AG04450 (cell line): Measurements from ENCODE around the gene ZNF638. TPM values are rescaled to one million over a fixed set of nuclear protein-coding genes. Genes with fewer than 3 reads are reported as not detected.

Source experiments
- CTCF ChIA-PET: fragments of 300-600, 350-600 bp; formaldehyde crosslinking; extraction: SDS; loops from one replicate; lab custom pipeline; 2022; ENCODE audit warnings: antibody characterized with exemption, inconsistent platforms; lab: Charles Lee
- POLR2A ChIA-PET: fragments of 350-600 bp; formaldehyde crosslinking; extraction: SDS; loops from one replicate; lab custom pipeline; 2021; ENCODE audit warnings: antibody characterized with exemption, inconsistent platforms; lab: Yijun Ruan, JAX
- DNase-seq: peaks from one replicate; pipeline ENCODE4 v3.0.0-alpha.2; 2011; ENCODE audit warnings: low read depth, low spot score
- H3K27ac ChIP-seq: one replicate; pipeline ENCODE4 v1.5.1; 2012; ENCODE audit warnings: low read depth, low read length, control low read depth
- H3K27me3 ChIP-seq: one replicate; pipeline ENCODE4 v1.6.0; 2012; ENCODE audit warnings: low read length; ENCODE audit not compliant: control insufficient read depth, insufficient read depth
- H3K4me3 ChIP-seq: 2 replicates; pipeline ENCODE4 v1.5.1; 2011; ENCODE audit warnings: mild to moderate bottlenecking, low read depth, low read length, control low read depth
- H3K9me3 ChIP-seq: 2 replicates; pipeline ENCODE4 v1.5.1; 2012; ENCODE audit warnings: low read length; ENCODE audit not compliant: control insufficient read depth, insufficient read depth
- polyA plus RNA-seq: library from polyadenylated mRNA; depleted of rRNA; stranded (reverse); fragments of >200 nt; gene quantifications from 2 replicates; pipeline ENCODE4 v1.2.3, GENCODE V29; 2011
- TF ChIP-seq, protein P1 (sequence below): IDR thresholded peaks from 2 replicates; pipeline ENCODE4 v1.5.1; 2011; ENCODE audit warnings: low read depth, low read length, control low read depth, inconsistent platforms

ZNF638 gene
- polyA plus RNA-seq, 1 experiment, result 105 TPM

DNA sequence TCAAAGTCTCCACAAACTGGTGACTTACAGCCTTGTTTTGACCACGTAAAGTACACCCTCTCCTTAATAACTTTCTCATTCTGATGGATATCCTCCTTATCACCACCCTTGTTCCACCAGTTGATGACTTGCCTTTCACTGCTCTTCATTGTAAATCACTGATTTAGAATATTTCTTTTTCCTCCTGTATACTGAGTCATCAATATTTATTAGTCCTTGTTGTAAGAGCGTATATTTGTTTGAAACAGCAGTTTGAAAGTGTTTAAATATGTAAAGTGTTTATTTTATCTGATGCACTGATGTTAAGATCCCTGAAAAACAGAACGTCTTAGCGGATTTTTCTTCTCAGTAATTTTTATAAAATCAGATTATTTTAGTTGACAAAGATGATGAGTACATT is 87.6 kb downstream of the ZNF638 start:
- POLR2A ChIA-PET, result interaction anchor here (0.7 kb wide), 1 partner anchor 38 kb away, joined by 21 read pairs; no protein-coding TSS in a partner anchor
- H3K27me3 ChIP-seq, result no peaks in the 10 kb centered on the region
- DNase-seq, result no peak
- CTCF ChIA-PET, result interaction anchor here (0.9 kb wide), 1 partner anchor 91 kb away, joined by 12 read pairs; no protein-coding TSS in a partner anchor
- no peaks in the 10 kb centered on the region for H3K9me3 ChIP-seq
- no peak overlapping the region for H3K27ac ChIP-seq
- no peak overlapping the region for H3K4me3 ChIP-seq
- TF ChIP-seq, protein P1, sequence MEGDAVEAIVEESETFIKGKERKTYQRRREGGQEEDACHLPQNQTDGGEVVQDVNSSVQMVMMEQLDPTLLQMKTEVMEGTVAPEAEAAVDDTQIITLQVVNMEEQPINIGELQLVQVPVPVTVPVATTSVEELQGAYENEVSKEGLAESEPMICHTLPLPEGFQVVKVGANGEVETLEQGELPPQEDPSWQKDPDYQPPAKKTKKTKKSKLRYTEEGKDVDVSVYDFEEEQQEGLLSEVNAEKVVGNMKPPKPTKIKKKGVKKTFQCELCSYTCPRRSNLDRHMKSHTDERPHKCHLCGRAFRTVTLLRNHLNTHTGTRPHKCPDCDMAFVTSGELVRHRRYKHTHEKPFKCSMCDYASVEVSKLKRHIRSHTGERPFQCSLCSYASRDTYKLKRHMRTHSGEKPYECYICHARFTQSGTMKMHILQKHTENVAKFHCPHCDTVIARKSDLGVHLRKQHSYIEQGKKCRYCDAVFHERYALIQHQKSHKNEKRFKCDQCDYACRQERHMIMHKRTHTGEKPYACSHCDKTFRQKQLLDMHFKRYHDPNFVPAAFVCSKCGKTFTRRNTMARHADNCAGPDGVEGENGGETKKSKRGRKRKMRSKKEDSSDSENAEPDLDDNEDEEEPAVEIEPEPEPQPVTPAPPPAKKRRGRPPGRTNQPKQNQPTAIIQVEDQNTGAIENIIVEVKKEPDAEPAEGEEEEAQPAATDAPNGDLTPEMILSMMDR, result no peak

DNA sequence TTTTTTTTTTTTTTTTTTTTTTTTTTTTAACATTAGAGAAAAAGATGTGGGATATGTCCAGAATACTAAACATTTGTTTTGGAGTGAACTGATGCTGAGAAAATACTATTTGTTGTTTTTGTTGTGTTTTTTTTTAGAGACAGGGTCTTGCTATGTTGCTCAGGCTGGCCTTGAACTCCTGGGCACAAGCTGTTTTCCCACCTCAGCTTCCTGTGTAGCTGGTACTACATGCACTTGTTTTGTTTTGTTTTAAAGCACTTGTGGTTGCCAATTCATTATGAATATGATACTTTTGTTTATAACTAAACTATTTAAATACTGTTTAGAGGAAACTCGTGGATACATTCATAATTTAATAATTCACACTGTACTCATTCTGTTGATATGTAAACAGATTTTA is 88.4 kb downstream of the ZNF638 start:
- CTCF ChIA-PET, result interaction anchor here (0.9 kb wide), 1 partner anchor 90 kb away, joined by 12 read pairs; no protein-coding TSS in a partner anchor
- Histone ChIP-seq H3K4me3 (no peak overlapping the region), H3K27ac (no peak overlapping the region), H3K27me3 (no peaks in the 10 kb centered on the region), H3K9me3 (no peaks in the 10 kb centered on the region)
- POLR2A ChIA-PET, result interaction anchor here (0.7 kb wide), 1 partner anchor 39 kb away, joined by 21 read pairs; no protein-coding TSS in a partner anchor
- DNase-seq, result no peak
- TF ChIP-seq, protein P1, result no peak

DNA sequence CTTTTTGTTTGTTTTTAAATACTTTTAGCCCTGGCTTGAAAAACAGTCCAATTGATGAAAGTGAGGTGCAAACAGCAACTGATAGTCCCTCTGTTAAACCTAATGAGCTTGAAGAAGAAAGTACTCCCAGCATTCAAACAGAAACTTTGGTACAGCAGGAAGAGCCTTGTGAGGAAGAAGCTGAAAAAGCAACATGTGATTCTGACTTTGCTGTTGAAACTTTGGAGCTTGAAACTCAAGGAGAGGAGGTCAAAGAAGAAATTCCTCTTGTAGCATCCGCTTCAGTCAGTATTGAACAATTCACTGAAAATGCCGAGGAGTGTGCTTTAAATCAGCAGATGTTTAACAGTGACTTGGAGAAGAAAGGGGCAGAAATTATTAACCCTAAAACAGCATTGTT is 91.2 kb downstream of the ZNF638 start:
- Histone ChIP-seq H3K4me3 (no peak overlapping the region), H3K27ac (no peak overlapping the region), H3K9me3 (no peaks in the 10 kb centered on the region), H3K27me3 (no peaks in the 10 kb centered on the region)
- POLR2A ChIA-PET, result no interaction called here
- DNase-seq, result no peak
- CTCF ChIA-PET, result no interaction called here
- TF ChIP-seq, protein P1, result no peak

DNA sequence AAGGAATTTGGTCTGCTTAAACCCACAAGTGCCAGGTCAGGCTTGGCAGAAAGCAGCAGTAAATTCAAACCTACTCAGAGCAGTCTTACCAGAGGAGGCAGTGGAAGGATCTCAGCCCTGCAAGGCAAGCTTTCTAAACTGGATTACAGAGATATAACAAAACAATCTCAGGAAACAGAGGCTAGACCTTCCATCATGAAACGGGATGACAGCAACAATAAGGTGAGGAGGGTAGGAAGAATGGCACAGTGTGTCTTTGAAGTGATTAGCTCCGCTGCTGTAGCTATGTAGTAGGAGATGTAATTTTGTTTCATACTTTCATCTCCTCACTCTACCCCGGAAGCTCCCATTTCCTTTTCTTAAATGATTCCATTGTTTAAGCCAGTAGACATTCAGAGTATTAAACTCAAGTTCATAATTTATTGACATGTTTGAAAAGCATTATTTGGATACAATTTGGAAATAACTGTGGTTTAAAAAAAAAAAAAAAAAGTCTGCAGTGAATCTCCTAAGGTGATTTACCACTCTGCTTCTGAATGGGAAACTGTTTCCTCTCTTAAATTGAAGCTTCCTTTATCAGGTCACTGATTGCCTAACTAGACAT is 92.3 kb downstream of the ZNF638 start:
- H3K27me3 ChIP-seq, result no peaks in the 10 kb centered on the region
- POLR2A ChIA-PET, result no interaction called here

DNA sequence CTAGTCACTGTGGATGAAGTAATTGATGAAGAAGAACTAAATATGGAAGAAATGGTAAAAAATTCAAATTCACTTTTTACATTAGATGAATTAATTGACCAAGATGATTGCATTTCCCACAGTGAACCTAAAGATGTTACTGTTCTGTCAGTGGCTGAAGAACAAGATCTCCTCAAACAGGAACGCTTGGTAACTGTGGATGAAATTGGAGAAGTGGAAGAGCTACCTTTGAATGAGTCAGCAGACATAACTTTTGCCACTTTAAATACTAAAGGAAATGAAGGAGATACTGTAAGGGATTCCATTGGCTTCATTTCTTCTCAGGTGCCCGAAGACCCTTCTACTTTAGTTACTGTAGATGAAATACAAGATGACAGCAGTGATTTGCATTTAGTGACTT is 95.1 kb downstream of the ZNF638 start:
- CTCF ChIA-PET, result interaction anchor here (2.0 kb wide), 1 partner anchor 127 kb away, joined by 6 read pairs; no protein-coding TSS in a partner anchor
- TF ChIP-seq, protein P1, result no peak
- H3K9me3 ChIP-seq, result no peaks in the 10 kb centered on the region
- H3K27ac ChIP-seq, result no peak overlapping the region
- POLR2A ChIA-PET, result no interaction called here
- H3K4me3 ChIP-seq, result no peak overlapping the region
- no peaks in the 10 kb centered on the region for H3K27me3 ChIP-seq
- no peak for DNase-seq

More for the DNA sequence above, 92.3 kb downstream of the ZNF638 start:
- no peak overlapping the region for H3K27ac ChIP-seq
- H3K4me3 ChIP-seq, result no peak overlapping the region
- no peaks in the 10 kb centered on the region for H3K9me3 ChIP-seq
- no peak for DNase-seq
- CTCF ChIA-PET, result interaction anchor here (2.2 kb wide), 1 partner anchor 124 kb away, joined by 14 read pairs; no protein-coding TSS in a partner anchor
- TF ChIP-seq, protein P1, result no peak
